Erythroblast (primary cell): ENCODE data around the gene SLX4IP.

Experiments
- GATA1 ChIP-seq: IDR thresholded peaks from 2 replicates; pipeline ENCODE4 v1.6.1; 2011; ENCODE audit warnings: low read depth, mild to moderate bottlenecking, control low read depth, low read length, moderate library complexity
- POLR2A ChIP-seq: IDR thresholded peaks from 2 replicates; pipeline ENCODE4 v1.6.1; 2011; ENCODE audit warnings: mild to moderate bottlenecking, low read length

- no peak for TF ChIP-seq POLR2A
- TF ChIP-seq GATA1: no peak
Observed at GRCh38 chr20:10597637-10598036, 162.5 kb downstream of the SLX4IP start.
